Endothelial cell of umbilical vein (primary cell): ENCODE data around the gene MAML3. TPM values are rescaled to one million over a fixed set of nuclear protein-coding genes. Genes with fewer than 3 reads are reported as not detected.

ENCODE experiments used
- BruUV-seq: library from RNA; stranded (reverse); fragments of 400-500 nt; replicated peaks from 2 replicates; lab custom pipeline; 2021; lab: Mats Ljungman, UMichigan
- CTCF ChIA-PET: fragments of 300-600, 350-600 bp; sonication (Branson Sonifier 250); formaldehyde crosslinking; loops from one replicate; lab custom pipeline; 2021; ENCODE audit warnings: antibody characterized with exemption, inconsistent platforms; lab: Charles Lee
- POLR2A ChIA-PET: fragments of 300-600, 350-600 bp; sonication (Branson Sonifier 250); formaldehyde crosslinking; loops from one replicate; lab custom pipeline; 2021; ENCODE audit warnings: antibody characterized with exemption, inconsistent platforms; lab: Charles Lee
- DNase-seq: peaks from one replicate; pipeline ENCODE4 v3.0.0-alpha.2; 2011; ENCODE audit warnings: low read depth, low spot score
- FAIRE-seq: peaks from 2 replicates; lab custom pipeline; 2011; peaks lifted over from hg19 to GRCh38; lab: Jason Lieb, UNC
- H2AFZ ChIP-seq: 2 replicates; pipeline ENCODE4 v1.6.0; 2012; ENCODE audit warnings: low read depth, low read length, control low read depth, inconsistent platforms
- H3K27ac ChIP-seq: 2 replicates; pipeline ENCODE4 v1.5.1; 2011; ENCODE audit warnings: low read depth, mild to moderate bottlenecking, control low read depth, low read length, moderate library complexity; ENCODE audit not compliant: insufficient read depth
- H3K27me3 ChIP-seq, 2 experiments: 2 replicates each; pipeline versions ENCODE4 v1.6.0 to v1.6.1; 2011; ENCODE audit warnings: low read length in 2 of 2, mixed read lengths in 1 of 2; ENCODE audit not compliant: control insufficient read depth in 2 of 2, insufficient read depth in 2 of 2
- H3K36me3 ChIP-seq, 2 experiments: 2 replicates in 1 of 2; 3 replicates in 1 of 2; pipeline ENCODE4 v1.5.1; 2011; ENCODE audit warnings: low read length in 2 of 2, mild to moderate bottlenecking in 1 of 2, moderate library complexity in 1 of 2; ENCODE audit not compliant: control insufficient read depth in 2 of 2, insufficient read depth in 2 of 2; ENCODE audit errors: extremely low read depth in 1 of 2
- H3K4me1 ChIP-seq: 3 replicates; pipeline ENCODE4 v1.5.1; 2011; ENCODE audit warnings: mild to moderate bottlenecking, low read length; ENCODE audit not compliant: control insufficient read depth, insufficient read depth; ENCODE audit errors: extremely low read depth
- H3K4me2 ChIP-seq: 2 replicates; pipeline ENCODE4 v1.6.1; 2011; ENCODE audit warnings: low read length, control low read depth, mixed read lengths; ENCODE audit not compliant: insufficient read depth
- H3K4me3 ChIP-seq, 3 experiments: fragments of 200-600 bp in 1 of 3; sonication (generic), shearing (Covaris generic) in 1 of 3; replicated peaks in 1 of 3; 2 replicates each; pipeline ENCODE4 v1.5.1; 2011 to 2016; ENCODE audit warnings: control low read depth in 3 of 3, low read length in 3 of 3, mild to moderate bottlenecking in 2 of 3, inconsistent platforms in 1 of 3, low read depth in 1 of 3, moderate library complexity in 1 of 3; ENCODE audit not compliant: insufficient read depth in 1 of 3
- H3K79me2 ChIP-seq: 2 replicates; pipeline ENCODE4 v1.6.0; 2012; ENCODE audit warnings: low read length, inconsistent platforms; ENCODE audit not compliant: control insufficient read depth, insufficient read depth
- H3K9ac ChIP-seq: replicated peaks from 2 replicates; pipeline ENCODE3; 2011; ENCODE audit warnings: low read length, control low read depth; ENCODE audit not compliant: insufficient read depth; ENCODE audit errors: extremely low read depth
- H3K9me1 ChIP-seq: replicated peaks from 3 replicates; pipeline ENCODE4 v1.6.0; 2011; ENCODE audit warnings: mild to moderate bottlenecking, low read length; ENCODE audit not compliant: control insufficient read depth, insufficient read depth; ENCODE audit errors: extremely low read depth
- H3K9me3 ChIP-seq: replicated peaks from 2 replicates; pipeline ENCODE4 v1.5.1; 2012; ENCODE audit warnings: low read length, inconsistent platforms; ENCODE audit not compliant: control insufficient read depth, insufficient read depth
- H4K20me1 ChIP-seq: replicated peaks from 2 replicates; pipeline ENCODE3; 2011; ENCODE audit warnings: mild to moderate bottlenecking, low read length; ENCODE audit not compliant: control insufficient read depth, insufficient read depth; ENCODE audit errors: extremely low read depth
- EZH2 ChIP-seq: IDR thresholded peaks from 2 replicates; pipeline ENCODE4 v1.6.1; 2012; ENCODE audit warnings: borderline replicate concordance, low read depth, mild to moderate bottlenecking, moderate library complexity, low read length, inconsistent platforms; ENCODE audit not compliant: severe bottlenecking
- FOS ChIP-seq: IDR thresholded peaks from 2 replicates; pipeline ENCODE4 v1.6.1; 2011; ENCODE audit warnings: mild to moderate bottlenecking, low read length, moderate library complexity, borderline replicate concordance; ENCODE audit not compliant: insufficient read depth
- GATA2 ChIP-seq: IDR thresholded peaks from 2 replicates; pipeline ENCODE4 v1.7.0; 2011; ENCODE audit warnings: low read depth, mild to moderate bottlenecking, moderate library complexity, mixed read lengths, low read length; ENCODE audit not compliant: insufficient read length, insufficient read depth
- JUN ChIP-seq: IDR thresholded peaks from 2 replicates; pipeline ENCODE4 v1.6.1; 2011; ENCODE audit warnings: borderline replicate concordance, low read depth; ENCODE audit not compliant: insufficient read length, insufficient read depth
- MYC ChIP-seq: IDR thresholded peaks from one replicate; pipeline ENCODE4 v1.6.1; 2011; ENCODE audit warnings: mild to moderate bottlenecking, low read depth, low read length
- POLR2AphosphoS5 ChIP-seq: IDR thresholded peaks from 2 replicates; pipeline ENCODE4 v1.6.1; 2012; ENCODE audit warnings: low read depth, mild to moderate bottlenecking, control low read depth, low read length, moderate library complexity; ENCODE audit not compliant: insufficient read depth
- dilution Hi-C: fragments of 300-500 bp; cut with MboI; formaldehyde crosslinking; loops from one replicate; pipeline ENCODE4 v1.15.0; 2019; ENCODE audit warnings: low sequenced_read_pairs; ENCODE audit not compliant: extremely low pct_ligation_motif_present
- intact Hi-C: fragments of 100-400 bp; cut with micrococcal nuclease; formaldehyde crosslinking; loops from one replicate; pipeline ENCODE4 v1.10.0; 2022
- polyA plus RNA-seq, 4 experiments: library from polyadenylated mRNA; depleted of rRNA in 3 of 4; stranded (reverse) in 3 of 4; unstranded in 1 of 4; fragments of >200 nt; gene quantifications; 2 replicates each; pipeline versions ENCODE4 v1.2.1 to v1.2.3, GENCODE V29; 2011 to 2012; ENCODE audit warnings: missing spikeins in 1 of 4
- total RNA-seq: library from RNA; stranded (reverse); gene quantifications from 2 replicates; pipeline ENCODE4 v1.2.3, GENCODE V29; 2021
- TF ChIP-seq, protein P1 (sequence below): IDR thresholded peaks from 2 replicates; pipeline ENCODE4 v1.6.1; 2011; ENCODE audit not compliant: insufficient read depth, insufficient read length

The MAML3 gene
- total and polyA plus RNA-seq, 2 donors (not counting 3 experiments of a cell fraction or from before 2014, with no cell fraction given): 14.0 to 20.3 TPM

DNA sequence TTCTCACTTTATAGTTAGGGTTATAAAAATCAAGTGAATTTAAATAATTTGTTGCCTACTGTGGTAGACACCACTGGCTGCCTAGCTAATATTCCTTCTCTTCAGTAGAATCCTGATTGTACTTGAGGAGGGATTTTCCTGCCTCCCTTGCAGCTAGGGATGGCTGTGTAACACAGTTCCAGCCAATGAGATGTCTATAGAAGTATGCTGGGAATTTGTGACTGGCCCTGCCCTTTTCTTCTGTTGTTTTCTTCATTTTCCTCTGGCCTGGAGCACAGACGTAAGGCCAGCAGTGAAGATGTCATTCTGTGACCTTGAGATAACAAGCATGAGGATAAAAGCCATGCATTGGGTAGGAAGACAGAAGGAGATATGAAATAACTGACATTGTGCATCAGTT is 343.3 kb downstream of the MAML3 start:
- POLR2A ChIA-PET: no interaction called here
- CTCF ChIA-PET: no interaction called here
- no peaks in the 10 kb centered on the region for H3K9me3 ChIP-seq
- no peaks in the 10 kb centered on the region for H3K9me1 ChIP-seq
- H3K27me3 ChIP-seq: no peaks in the 10 kb centered on the region
- no peaks in the 10 kb centered on the region for H3K36me3 ChIP-seq
- no peak overlapping the region for H3K27ac ChIP-seq
- no peak overlapping the region for H3K4me2 ChIP-seq
- TF ChIP-seq MYC (no peak), EZH2 (no peak), JUN (no peak), POLR2AphosphoS5 (no peak), GATA2 (no peak), FOS (no peak)
- TF ChIP-seq, protein P1, sequence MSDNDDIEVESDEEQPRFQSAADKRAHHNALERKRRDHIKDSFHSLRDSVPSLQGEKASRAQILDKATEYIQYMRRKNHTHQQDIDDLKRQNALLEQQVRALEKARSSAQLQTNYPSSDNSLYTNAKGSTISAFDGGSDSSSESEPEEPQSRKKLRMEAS: no peak
- DNase-seq (no peak), FAIRE-seq (no peak)
- H3K79me2 ChIP-seq: no peaks in the 10 kb centered on the region
- intact Hi-C loops: no loop called here
- no peak overlapping the region for H2AFZ ChIP-seq
- no TSS peak for BruUV-seq
- H3K4me1 ChIP-seq: peaks cover 21% of the 10 kb centered on the region
- H4K20me1 ChIP-seq: no peaks in the 10 kb centered on the region
- no peak overlapping the region for H3K4me3 ChIP-seq
- no peak overlapping the region for H3K9ac ChIP-seq
- dilution Hi-C loops: no loop called here

DNA sequence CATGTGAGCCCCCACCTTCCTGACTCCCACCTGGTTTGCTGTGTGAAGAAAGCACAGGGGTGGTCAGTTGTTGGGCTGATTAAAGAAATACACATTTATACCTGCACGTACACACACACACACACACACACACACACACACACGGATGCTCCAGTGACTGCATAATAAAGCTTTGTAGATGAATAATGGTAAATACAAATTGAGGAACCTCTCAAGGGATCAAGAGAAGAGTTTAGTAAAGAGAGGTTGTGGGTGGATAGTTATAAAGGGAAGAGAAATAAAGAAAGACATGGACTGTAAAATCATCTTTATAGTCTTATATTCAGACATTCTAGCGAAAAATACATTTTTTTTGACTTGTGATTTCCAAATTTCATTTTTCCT is 344.2 kb downstream of the MAML3 start:
- TF ChIP-seq EZH2 (no peak), JUN (no peak), GATA2 (no peak), MYC (no peak)

More for the DNA sequence above, 344.2 kb downstream of the MAML3 start:
- H3K4me2 ChIP-seq: no peak overlapping the region
- H3K4me1 ChIP-seq: peaks cover 11% of the 10 kb centered on the region
- DNase-seq: no peak
- H4K20me1 ChIP-seq: no peaks in the 10 kb centered on the region
- no peak overlapping the region for H3K4me3 ChIP-seq
- ChIA-PET POLR2A (no interaction called here), CTCF (interaction anchor here (1.2 to 2.5 kb wide), 4 partner anchors 15 to 517 kb away, joined by 3 to 6 read pairs (median 4); no protein-coding TSS in a partner anchor)
- H3K27me3 ChIP-seq: no peaks in the 10 kb centered on the region
- H3K36me3 ChIP-seq: no peaks in the 10 kb centered on the region
- no peak overlapping the region for H3K9ac ChIP-seq
- no peak overlapping the region for H2AFZ ChIP-seq
- H3K27ac ChIP-seq: no peak overlapping the region
- intact Hi-C loops (loop anchor here (2.0 kb wide), 1 partner anchor 47 kb away; no protein-coding TSS in a partner anchor), dilution Hi-C loops (no loop called here)
- no peaks in the 10 kb centered on the region for H3K9me3 ChIP-seq
- no peaks in the 10 kb centered on the region for H3K79me2 ChIP-seq
- BruUV-seq: no TSS peak
- H3K9me1 ChIP-seq: no peaks in the 10 kb centered on the region
- FAIRE-seq: no peak
